Posterior vena cava (tissue), 2 donors: Measurements from ENCODE around the gene CPOX. TPM values are rescaled to one million over a fixed set of nuclear protein-coding genes. Genes with fewer than 3 reads are reported as not detected.
"Not testable (repeated sequence)": the region's sequence is repeated elsewhere in the genome, so short reads cannot be mapped to it uniquely, and the experiment has no call there.

Experiments
- DNase-seq: peaks from one replicate; pipeline ENCODE4 v3.0.0-alpha.2; 2020; ENCODE audit warnings: low spot score
- intact Hi-C, 2 donors: fragments of 100-400 bp; cut with DNase I; formaldehyde crosslinking; loops; one replicate each; pipeline versions ENCODE4 v1.14.1 to v1.14.2; 2022 to 2023
- total RNA-seq, 2 donors: library from RNA; stranded (reverse); fragmentation: NEBNext Ultra II Directional; extraction: Animal tissue kit (Norgen Biotek cat#: 25700); gene quantifications; one replicate each; pipeline ENCODE4 v1.2.1, GENCODE V29; 2021
- donor health status: DM: yes; HTN: yes; CAD: no.
- donor health status: DM: yes; HTN: yes; CAD: no.

Gene CPOX
- total RNA-seq, 2 donors from 2014 or later: 12.2 to 12.7 TPM

GRCh38 chr3:98567666-98568270, 25.6 kb downstream of the CPOX start:
- no peak for DNase-seq
- intact Hi-C loops: no loop called here

- no peak for DNase-seq
- intact Hi-C loops: no loop called here
Measured at GRCh38 chr3:98565843-98566242, 27.6 kb downstream of the CPOX start.

GRCh38 chr3:98565237-98565643, 28.2 kb downstream of the CPOX start:
- DNase-seq: no peak
- intact Hi-C loops: no loop called here

GRCh38 chr3:98564282-98565005, 29.0 kb downstream of the CPOX start:
- intact Hi-C loops: no loop called here
- no peak for DNase-seq

GRCh38 chr3:98563661-98564281, 29.6 kb downstream of the CPOX start:
- intact Hi-C loops: no loop called here
- no peak for DNase-seq

GRCh38 chr3:98561727-98562521, 31.5 kb downstream of the CPOX start:
- DNase-seq: no peak
- intact Hi-C loops: no loop called here

GRCh38 chr3:98560911-98561310, 32.5 kb downstream of the CPOX start:
- no peak for DNase-seq
- intact Hi-C loops: no loop called here

- DNase-seq, intact Hi-C loops: not testable (repeated sequence)
Measured at GRCh38 chr3:98559769-98560168, 33.6 kb downstream of the CPOX start.

GRCh38 chr3:98558100-98558827, 35.1 kb downstream of the CPOX start:
- intact Hi-C loops: no loop called here

GRCh38 chr3:98557324-98558010, 35.9 kb downstream of the CPOX start:
- DNase-seq: no peak
- intact Hi-C loops: no loop called here

More at GRCh38 chr3:98558100-98558827, 35.1 kb downstream of the CPOX start:
- no peak for DNase-seq

- intact Hi-C loops: no loop called here
- no peak for DNase-seq
Measured at GRCh38 chr3:98556164-98557130, 37.0 kb downstream of the CPOX start.

GRCh38 chr3:98555025-98555379, 38.4 kb downstream of the CPOX start:
- intact Hi-C loops: no loop called here
- DNase-seq: no peak

- no peak for DNase-seq
- intact Hi-C loops: no loop called here
Measured at GRCh38 chr3:98554580-98554979, 38.8 kb downstream of the CPOX start.

GRCh38 chr3:98553753-98554152, 39.7 kb downstream of the CPOX start:
- intact Hi-C loops: no loop called here
- DNase-seq: no peak

GRCh38 chr3:98553021-98553563, 40.3 kb downstream of the CPOX start:
- intact Hi-C loops: no loop called here
- no peak for DNase-seq

- intact Hi-C loops: no loop called here
- DNase-seq: no peak
Measured at GRCh38 chr3:98552232-98553020, 41.0 kb downstream of the CPOX start.

- no peak for DNase-seq
- intact Hi-C loops: no loop called here
Measured at GRCh38 chr3:98551754-98552153, 41.7 kb downstream of the CPOX start.
